Measurements from ENCODE around the gene FAM124A. TPM values are rescaled to one million over a fixed set of nuclear protein-coding genes. Genes with fewer than 3 reads are reported as not detected.
A peak's percentile ranks its signal among the peaks of the same experiment; 100 is the strongest.

The FAM124A gene
- total and polyA plus RNA-seq, 7 experiments from 2014 or later, result 0.12 to 0.85 TPM; not detected in 5

- Histone ChIP-seq H3K9me3 (ENCODE audit: control insufficient read depth in 2 of 3, low read length in 3 of 3) (no peaks in the 10 kb centered on the region), H3K4me3 (ENCODE audit: low read length) (no peak overlapping the region), H3K4me1 (ENCODE audit: control insufficient read depth in 2 of 2, insufficient read depth in 2 of 2, low read length in 2 of 2) (no peaks in the 10 kb centered on the region), H3K27me3 (ENCODE audit: control insufficient read depth in 2 of 2, insufficient read depth in 2 of 2, low read length in 2 of 2) (no peaks in the 10 kb centered on the region), H3K36me3 (ENCODE audit: control insufficient read depth in 2 of 3, insufficient read depth in 3 of 3, low read length in 3 of 3) (no peaks in the 10 kb centered on the region), H3K27ac (ENCODE audit: low read depth, low read length) (no peak overlapping the region)
- Mint-ChIP-seq H3K36me3 (no peaks in the 10 kb centered on the region), H3K4me1 (no peaks in the 10 kb centered on the region), H3K9me3 (peaks cover 0 to 1% (median 0%) of the 10 kb centered on the region in 11 donors), H3K4me3 (no peak overlapping the region), H3K27ac (no peak overlapping the region), H3K27me3 (peaks cover 0 to 15% (median 7%) of the 10 kb centered on the region in 5 donors)
- no peak for DNase-seq
- ATAC-seq, result no peak
- ChIA-PET POLR2A (no interaction called here), CTCF (no interaction called here)
- intact Hi-C loops (cut with micrococcal nuclease), result no loop called here
Observed at GRCh38 chr13:51244637-51245405, 22.6 kb downstream of the FAM124A start.

GRCh38 chr13:51245583-51245982 is 23.4 kb downstream of the FAM124A start:
- peaks cover 0 to 1% (median 0%) of the 10 kb centered on the region in 11 donors for H3K9me3 Mint-ChIP-seq
- ATAC-seq (no peak), DNase-seq (no peak)
- ChIA-PET POLR2A (no interaction called here), CTCF (no interaction called here)
- intact Hi-C loops (cut with micrococcal nuclease), result no loop called here
- H3K27me3 Mint-ChIP-seq, result peaks cover 0 to 15% (median 7%) of the 10 kb centered on the region in 5 donors
- no peak overlapping the region for H3K4me3 Mint-ChIP-seq
- Histone ChIP-seq H3K27ac (ENCODE audit: low read depth, low read length) (no peak overlapping the region), H3K9me3 (ENCODE audit: control insufficient read depth in 2 of 3, low read length in 3 of 3) (no peaks in the 10 kb centered on the region), H3K4me1 (ENCODE audit: control insufficient read depth in 2 of 2, insufficient read depth in 2 of 2, low read length in 2 of 2) (no peaks in the 10 kb centered on the region), H3K27me3 (ENCODE audit: control insufficient read depth in 2 of 2, insufficient read depth in 2 of 2, low read length in 2 of 2) (no peaks in the 10 kb centered on the region), H3K4me3 (ENCODE audit: low read length) (no peak overlapping the region), H3K36me3 (ENCODE audit: control insufficient read depth in 2 of 3, insufficient read depth in 3 of 3, low read length in 3 of 3) (no peaks in the 10 kb centered on the region)
- H3K27ac Mint-ChIP-seq, result no peak overlapping the region
- H3K4me1 Mint-ChIP-seq, result no peaks in the 10 kb centered on the region
- H3K36me3 Mint-ChIP-seq, result no peaks in the 10 kb centered on the region

- Histone ChIP-seq H3K9me3 (ENCODE audit: control insufficient read depth in 2 of 3, low read length in 3 of 3) (no peaks in the 10 kb centered on the region), H3K36me3 (ENCODE audit: control insufficient read depth in 2 of 3, insufficient read depth in 3 of 3, low read length in 3 of 3) (no peaks in the 10 kb centered on the region), H3K4me1 (ENCODE audit: control insufficient read depth in 2 of 2, insufficient read depth in 2 of 2, low read length in 2 of 2) (no peaks in the 10 kb centered on the region), H3K27ac (ENCODE audit: low read depth, low read length) (no peak overlapping the region), H3K4me3 (ENCODE audit: low read length) (no peak overlapping the region), H3K27me3 (ENCODE audit: control insufficient read depth in 2 of 2, insufficient read depth in 2 of 2, low read length in 2 of 2) (no peaks in the 10 kb centered on the region)
- ATAC-seq (no peak), DNase-seq (no peak)
- H3K4me3 Mint-ChIP-seq, result no peak overlapping the region
- POLR2A ChIA-PET, result no interaction called here
- no peaks in the 10 kb centered on the region for H3K36me3 Mint-ChIP-seq
- H3K4me1 Mint-ChIP-seq, result no peaks in the 10 kb centered on the region
- H3K9me3 Mint-ChIP-seq, result peaks cover 0 to 1% (median 0%) of the 10 kb centered on the region in 11 donors
- H3K27ac Mint-ChIP-seq, result no peak overlapping the region
- intact Hi-C loops (cut with micrococcal nuclease), result no loop called here
- CTCF ChIA-PET, result no interaction called here
- peaks cover 0 to 15% (median 7%) of the 10 kb centered on the region in 5 donors for H3K27me3 Mint-ChIP-seq
Observed at GRCh38 chr13:51246025-51246417, 23.8 kb downstream of the FAM124A start.

DNA sequence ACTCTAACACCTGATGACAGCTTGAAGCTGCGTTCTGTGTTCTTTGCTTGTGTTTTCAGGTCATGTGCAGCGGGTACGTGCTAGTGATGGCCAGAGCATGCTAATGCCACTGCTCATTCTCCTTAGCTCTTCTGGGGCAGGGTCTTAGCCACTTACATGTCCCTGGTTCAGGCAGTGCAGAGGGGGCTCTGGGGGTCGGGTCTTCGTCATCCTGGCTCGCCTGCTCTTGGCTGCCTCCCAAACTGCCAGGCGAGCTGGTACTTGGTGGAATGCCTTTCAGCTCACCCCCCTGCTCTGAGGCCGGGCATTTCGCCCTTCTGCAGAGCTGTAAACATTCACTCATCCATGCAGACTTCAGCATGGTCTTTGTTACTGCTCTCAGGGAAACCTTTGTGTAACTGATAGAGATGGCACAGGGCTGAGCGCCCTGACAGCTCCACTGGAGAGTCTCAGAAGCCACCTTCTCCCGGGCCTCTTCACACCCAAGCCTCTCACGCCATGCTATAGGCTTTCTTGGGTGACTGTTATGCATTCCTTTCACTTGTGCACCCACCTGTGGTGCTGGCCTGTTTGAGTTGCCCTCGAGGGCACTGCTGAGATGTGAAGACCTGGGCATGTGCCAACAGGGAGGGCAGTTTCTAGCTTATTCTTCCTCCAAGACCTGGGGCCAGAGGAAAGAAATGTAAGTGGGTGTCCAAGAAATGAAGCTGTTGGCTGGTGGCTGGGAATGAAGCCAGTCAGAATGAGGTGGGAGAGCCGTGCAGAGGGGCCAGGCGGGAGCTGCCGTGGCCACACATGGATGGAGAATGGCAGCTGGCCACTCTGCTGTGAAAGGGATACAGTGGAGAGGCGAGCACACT is 24.4 kb downstream of the FAM124A start:
- Histone ChIP-seq H3K4me1 (ENCODE audit: control insufficient read depth in 2 of 2, insufficient read depth in 2 of 2, low read length in 2 of 2) (no peaks in the 10 kb centered on the region), H3K4me3 (ENCODE audit: low read length) (no peak overlapping the region), H3K27me3 (ENCODE audit: control insufficient read depth in 2 of 2, insufficient read depth in 2 of 2, low read length in 2 of 2) (no peaks in the 10 kb centered on the region), H3K36me3 (ENCODE audit: control insufficient read depth in 2 of 3, insufficient read depth in 3 of 3, low read length in 3 of 3) (no peaks in the 10 kb centered on the region), H3K27ac (ENCODE audit: low read depth, low read length) (no peak overlapping the region), H3K9me3 (ENCODE audit: control insufficient read depth in 2 of 3, low read length in 3 of 3) (no peaks in the 10 kb centered on the region)
- Mint-ChIP-seq H3K27me3 (peaks cover 0 to 15% (median 7%) of the 10 kb centered on the region in 5 donors), H3K9me3 (peaks cover 0 to 1% (median 0%) of the 10 kb centered on the region in 11 donors), H3K27ac (peak overlapping the region in 1 of 9 donors; percentile 31), H3K4me3 (no peak overlapping the region), H3K4me1 (no peaks in the 10 kb centered on the region), H3K36me3 (no peaks in the 10 kb centered on the region)
- POLR2A ChIA-PET, result no interaction called here
- intact Hi-C loops (cut with micrococcal nuclease), result no loop called here
- DNase-seq (no peak), ATAC-seq (no peak)
- CTCF ChIA-PET, result no interaction called here

- Histone ChIP-seq H3K9me3 (ENCODE audit: control insufficient read depth in 2 of 3, low read length in 3 of 3) (no peaks in the 10 kb centered on the region), H3K27me3 (ENCODE audit: control insufficient read depth in 2 of 2, insufficient read depth in 2 of 2, low read length in 2 of 2) (no peaks in the 10 kb centered on the region), H3K4me1 (ENCODE audit: control insufficient read depth in 2 of 2, insufficient read depth in 2 of 2, low read length in 2 of 2) (no peaks in the 10 kb centered on the region), H3K27ac (ENCODE audit: low read depth, low read length) (no peak overlapping the region), H3K4me3 (ENCODE audit: low read length) (no peak overlapping the region), H3K36me3 (ENCODE audit: control insufficient read depth in 2 of 3, insufficient read depth in 3 of 3, low read length in 3 of 3) (no peaks in the 10 kb centered on the region)
- POLR2A ChIA-PET, result no interaction called here
- H3K9me3 Mint-ChIP-seq, result no peaks in the 10 kb centered on the region
- no peak overlapping the region for H3K27ac Mint-ChIP-seq
- CTCF ChIA-PET, result no interaction called here
- no peak for DNase-seq
- H3K4me3 Mint-ChIP-seq, result no peak overlapping the region
- no peak for ATAC-seq
- peaks cover 0 to 7% (median 0%) of the 10 kb centered on the region in 7 donors for H3K4me1 Mint-ChIP-seq
- peaks cover 0 to 14% (median 6%) of the 10 kb centered on the region in 5 donors for H3K27me3 Mint-ChIP-seq
- no peaks in the 10 kb centered on the region for H3K36me3 Mint-ChIP-seq
- intact Hi-C loops (cut with micrococcal nuclease), result no loop called here
Observed at GRCh38 chr13:51249255-51249654, 27.1 kb downstream of the FAM124A start.

- Mint-ChIP-seq H3K4me3 (no peak overlapping the region), H3K27ac (no peak overlapping the region), H3K9me3 (no peaks in the 10 kb centered on the region), H3K4me1 (peaks cover 0 to 7% (median 0%) of the 10 kb centered on the region in 7 donors), H3K27me3 (peaks cover 0 to 8% (median 0%) of the 10 kb centered on the region in 5 donors), H3K36me3 (no peaks in the 10 kb centered on the region)
- intact Hi-C loops (cut with micrococcal nuclease), result no loop called here
- H3K4me1 ChIP-seq (ENCODE audit: control insufficient read depth in 2 of 2, insufficient read depth in 2 of 2, low read length in 2 of 2), result no peaks in the 10 kb centered on the region
- H3K27ac ChIP-seq (ENCODE audit: low read depth, low read length), result no peak overlapping the region
- ATAC-seq, result no peak
- POLR2A ChIA-PET, result no interaction called here
- no peaks in the 10 kb centered on the region for H3K36me3 ChIP-seq (ENCODE audit: control insufficient read depth in 2 of 3, insufficient read depth in 3 of 3, low read length in 3 of 3)
- no peaks in the 10 kb centered on the region for H3K27me3 ChIP-seq (ENCODE audit: control insufficient read depth in 2 of 2, insufficient read depth in 2 of 2, low read length in 2 of 2)
- H3K9me3 ChIP-seq (ENCODE audit: control insufficient read depth in 2 of 3, low read length in 3 of 3), result no peaks in the 10 kb centered on the region
- H3K4me3 ChIP-seq (ENCODE audit: low read length), result no peak overlapping the region
- no peak for DNase-seq
- CTCF ChIA-PET, result no interaction called here
Observed at GRCh38 chr13:51249770-51250741, 27.9 kb downstream of the FAM124A start.
